ENCODE measurements around the gene C20orf96. TPM values are rescaled to one million over a fixed set of nuclear protein-coding genes. Genes with fewer than 3 reads are reported as not detected.

The C20orf96 gene
- total and polyA plus RNA-seq, 4 donors = 0.70 to 2.6 (median 1.7) TPM

DNA sequence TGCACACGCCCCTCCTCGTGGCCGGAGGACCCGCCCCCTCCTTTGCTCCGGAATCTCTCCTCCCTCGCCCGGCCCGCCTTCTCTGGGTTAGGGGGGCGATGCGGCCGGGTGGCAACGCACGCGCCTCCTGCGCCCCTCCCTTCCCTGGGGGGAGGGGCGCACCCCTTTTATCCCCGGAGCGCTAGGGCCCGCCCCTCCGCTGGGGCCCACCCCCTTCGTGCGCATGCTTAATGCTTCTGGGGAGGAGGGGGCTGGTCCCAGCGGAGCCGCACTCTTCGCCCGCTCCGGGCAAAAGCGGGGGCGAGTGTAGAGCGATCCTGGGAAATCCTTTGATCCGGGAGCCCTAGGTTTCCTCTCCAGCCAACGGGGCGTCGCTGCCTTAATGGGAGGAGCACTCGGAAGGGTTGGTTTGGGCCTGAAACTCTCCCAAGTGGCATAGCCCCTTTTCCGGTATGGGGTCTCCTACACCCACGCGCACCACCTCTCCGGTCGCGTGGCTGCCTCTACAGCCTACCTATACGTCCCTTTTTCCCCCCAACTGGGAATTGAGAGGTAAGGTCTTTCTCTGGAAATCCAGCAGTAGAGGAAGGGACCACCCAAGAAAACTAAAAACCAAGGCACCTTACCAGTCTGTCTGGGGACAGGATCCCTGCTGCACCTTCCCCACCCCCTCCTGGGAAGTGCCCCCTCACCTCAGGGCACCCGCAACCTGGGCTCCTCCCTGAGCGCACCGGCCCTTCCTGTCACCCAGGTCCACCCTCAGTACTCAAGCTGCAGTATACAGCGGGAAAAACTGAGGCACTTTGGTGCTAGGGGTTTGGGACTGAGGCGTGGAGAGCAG lies 36.9 kb upstream of the C20orf96 start:
- no peaks in the 10 kb centered on the region for H3K9me3 ChIP-seq (ENCODE audit: control insufficient read depth in 4 of 4, low read length in 3 of 4)
- peak overlapping the region in 2 of 3 donors; percentile 44 to 68 for H3K4me3 ChIP-seq (ENCODE audit: low read depth in 1 of 3, low read length in 3 of 3)
- WGBS = 12% methylated on average over 47 of the region's 47 CpGs
- DNase-seq (ENCODE audit: low spot score) = peak; percentile 78
- no peaks in the 10 kb centered on the region for H3K36me3 ChIP-seq (ENCODE audit: control insufficient read depth in 4 of 4, insufficient read depth in 3 of 4, low read depth in 1 of 4, low read length in 3 of 4)
- H3K27me3 ChIP-seq (ENCODE audit: control insufficient read depth in 4 of 4, insufficient read depth in 4 of 4, low read length in 3 of 4) = no peaks in the 10 kb centered on the region
- peaks cover 7 to 31% (median 16%) of the 10 kb centered on the region in 4 donors for H3K4me1 ChIP-seq (ENCODE audit: control insufficient read depth in 4 of 4, insufficient read depth in 4 of 4, low read length in 3 of 4)
- no peak for TF ChIP-seq YY1 (IDR thresholded peaks at IDR 0.05)
- no peak for TF ChIP-seq RAD21 (IDR thresholded peaks at IDR 0.05)
- TF ChIP-seq, protein P1, sequence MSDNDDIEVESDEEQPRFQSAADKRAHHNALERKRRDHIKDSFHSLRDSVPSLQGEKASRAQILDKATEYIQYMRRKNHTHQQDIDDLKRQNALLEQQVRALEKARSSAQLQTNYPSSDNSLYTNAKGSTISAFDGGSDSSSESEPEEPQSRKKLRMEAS (IDR thresholded peaks at IDR 0.05) = peak; percentile 25
- peak; percentile 86 to 90 for TF ChIP-seq EGR1 (IDR thresholded peaks at IDR 0.05; ENCODE audit: low read depth in 2 of 2)
- TF ChIP-seq SP1 (IDR thresholded peaks at IDR 0.05) = peak; percentile 36
- peak overlapping the region in 1 of 2 donors; percentile 15 for H3K9ac ChIP-seq (ENCODE audit: low read depth in 1 of 2, low read length in 2 of 2)
- H3K27ac ChIP-seq (ENCODE audit: low read depth in 1 of 2, low read length in 2 of 2) = peak overlapping the region; percentile 1 to 88

DNA sequence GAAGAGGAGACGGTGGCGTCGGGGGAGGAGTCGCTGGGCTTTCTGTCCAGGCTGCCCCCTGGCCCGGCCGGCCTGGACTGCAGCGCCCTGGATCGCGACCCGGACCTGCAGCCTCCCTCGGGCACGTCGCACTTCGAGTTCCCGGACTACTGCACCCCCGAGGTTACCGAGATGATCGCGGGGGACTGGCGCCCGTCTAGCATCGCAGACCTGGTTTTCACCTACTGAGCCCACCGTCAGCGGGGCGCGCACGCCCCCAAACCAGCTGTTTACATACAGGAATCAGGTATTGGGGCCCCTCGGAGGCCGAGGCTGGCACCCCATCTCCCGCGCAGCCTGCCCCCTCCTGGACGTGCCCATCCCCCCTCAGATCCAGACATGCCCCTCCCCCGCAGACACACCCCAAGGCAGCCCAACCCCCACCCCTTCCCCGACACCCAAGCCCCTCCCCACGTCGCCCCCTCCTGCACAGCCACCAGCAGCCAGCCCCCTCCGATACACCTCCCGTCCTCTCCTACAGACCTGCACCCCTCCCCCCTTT lies 36.2 kb upstream of the C20orf96 start:
- H3K9me3 ChIP-seq (ENCODE audit: control insufficient read depth in 4 of 4, low read length in 3 of 4) = no peaks in the 10 kb centered on the region
- H3K36me3 ChIP-seq (ENCODE audit: control insufficient read depth in 4 of 4, insufficient read depth in 3 of 4, low read depth in 1 of 4, low read length in 3 of 4) = no peaks in the 10 kb centered on the region
- H3K4me3 ChIP-seq (ENCODE audit: low read depth in 1 of 3, low read length in 3 of 3) = peak overlapping the region in 2 of 3 donors; percentile 51 to 68
- peak overlapping the region; percentile 65 to 88 for H3K27ac ChIP-seq (ENCODE audit: low read depth in 1 of 2, low read length in 2 of 2)
- 2% methylated on average over 38 of the region's 38 CpGs for WGBS
- DNase-seq (ENCODE audit: low spot score) = no peak
- no peaks in the 10 kb centered on the region for H3K27me3 ChIP-seq (ENCODE audit: control insufficient read depth in 4 of 4, insufficient read depth in 4 of 4, low read length in 3 of 4)
- TF ChIP-seq, protein P2, sequence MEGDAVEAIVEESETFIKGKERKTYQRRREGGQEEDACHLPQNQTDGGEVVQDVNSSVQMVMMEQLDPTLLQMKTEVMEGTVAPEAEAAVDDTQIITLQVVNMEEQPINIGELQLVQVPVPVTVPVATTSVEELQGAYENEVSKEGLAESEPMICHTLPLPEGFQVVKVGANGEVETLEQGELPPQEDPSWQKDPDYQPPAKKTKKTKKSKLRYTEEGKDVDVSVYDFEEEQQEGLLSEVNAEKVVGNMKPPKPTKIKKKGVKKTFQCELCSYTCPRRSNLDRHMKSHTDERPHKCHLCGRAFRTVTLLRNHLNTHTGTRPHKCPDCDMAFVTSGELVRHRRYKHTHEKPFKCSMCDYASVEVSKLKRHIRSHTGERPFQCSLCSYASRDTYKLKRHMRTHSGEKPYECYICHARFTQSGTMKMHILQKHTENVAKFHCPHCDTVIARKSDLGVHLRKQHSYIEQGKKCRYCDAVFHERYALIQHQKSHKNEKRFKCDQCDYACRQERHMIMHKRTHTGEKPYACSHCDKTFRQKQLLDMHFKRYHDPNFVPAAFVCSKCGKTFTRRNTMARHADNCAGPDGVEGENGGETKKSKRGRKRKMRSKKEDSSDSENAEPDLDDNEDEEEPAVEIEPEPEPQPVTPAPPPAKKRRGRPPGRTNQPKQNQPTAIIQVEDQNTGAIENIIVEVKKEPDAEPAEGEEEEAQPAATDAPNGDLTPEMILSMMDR (IDR thresholded peaks at IDR 0.05; ENCODE audit: low read depth, low read length, missing input control) = no peak
- TF ChIP-seq RAD21 (IDR thresholded peaks at IDR 0.05) (no peak), TAF1 (conservative IDR thresholded peaks at IDR 0.05) (no peak), RXRA (IDR thresholded peaks at IDR 0.05) (no peak), HNF4A (conservative IDR thresholded peaks at IDR 0.05) (no peak), NR2F2 (IDR thresholded peaks at IDR 0.05) (no peak), GABPA (IDR thresholded peaks at IDR 0.05 in 1 of 2, conservative IDR thresholded peaks at IDR 0.05 in 1 of 2) (no peak), SP1 (IDR thresholded peaks at IDR 0.05) (no peak), JUND (IDR thresholded peaks at IDR 0.05) (no peak)
- TF ChIP-seq, protein P3, sequence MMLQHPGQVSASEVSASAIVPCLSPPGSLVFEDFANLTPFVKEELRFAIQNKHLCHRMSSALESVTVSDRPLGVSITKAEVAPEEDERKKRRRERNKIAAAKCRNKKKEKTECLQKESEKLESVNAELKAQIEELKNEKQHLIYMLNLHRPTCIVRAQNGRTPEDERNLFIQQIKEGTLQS (IDR thresholded peaks at IDR 0.05) = no peak
- TF ChIP-seq, protein P4, sequence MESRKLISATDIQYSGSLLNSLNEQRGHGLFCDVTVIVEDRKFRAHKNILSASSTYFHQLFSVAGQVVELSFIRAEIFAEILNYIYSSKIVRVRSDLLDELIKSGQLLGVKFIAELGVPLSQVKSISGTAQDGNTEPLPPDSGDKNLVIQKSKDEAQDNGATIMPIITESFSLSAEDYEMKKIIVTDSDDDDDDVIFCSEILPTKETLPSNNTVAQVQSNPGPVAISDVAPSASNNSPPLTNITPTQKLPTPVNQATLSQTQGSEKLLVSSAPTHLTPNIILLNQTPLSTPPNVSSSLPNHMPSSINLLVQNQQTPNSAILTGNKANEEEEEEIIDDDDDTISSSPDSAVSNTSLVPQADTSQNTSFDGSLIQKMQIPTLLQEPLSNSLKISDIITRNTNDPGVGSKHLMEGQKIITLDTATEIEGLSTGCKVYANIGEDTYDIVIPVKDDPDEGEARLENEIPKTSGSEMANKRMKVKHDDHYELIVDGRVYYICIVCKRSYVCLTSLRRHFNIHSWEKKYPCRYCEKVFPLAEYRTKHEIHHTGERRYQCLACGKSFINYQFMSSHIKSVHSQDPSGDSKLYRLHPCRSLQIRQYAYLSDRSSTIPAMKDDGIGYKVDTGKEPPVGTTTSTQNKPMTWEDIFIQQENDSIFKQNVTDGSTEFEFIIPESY (IDR thresholded peaks at IDR 0.05) = no peak
- peaks cover 7 to 31% (median 16%) of the 10 kb centered on the region in 4 donors for H3K4me1 ChIP-seq (ENCODE audit: control insufficient read depth in 4 of 4, insufficient read depth in 4 of 4, low read length in 3 of 4)
- H3K9ac ChIP-seq (ENCODE audit: low read depth in 1 of 2, low read length in 2 of 2) = no peak overlapping the region
